NCI-H69 (cell line): ENCODE measurements around the gene KRCC1.
"Not testable (repeated sequence)": the region's sequence is repeated elsewhere in the genome, so short reads cannot be mapped to it uniquely, and the experiment has no call there.

Source experiments
- DNase-seq: peaks from one replicate; lab custom pipeline; 2025; lab: John Stamatoyannopoulos, UW

The KRCC1 gene

DNA sequence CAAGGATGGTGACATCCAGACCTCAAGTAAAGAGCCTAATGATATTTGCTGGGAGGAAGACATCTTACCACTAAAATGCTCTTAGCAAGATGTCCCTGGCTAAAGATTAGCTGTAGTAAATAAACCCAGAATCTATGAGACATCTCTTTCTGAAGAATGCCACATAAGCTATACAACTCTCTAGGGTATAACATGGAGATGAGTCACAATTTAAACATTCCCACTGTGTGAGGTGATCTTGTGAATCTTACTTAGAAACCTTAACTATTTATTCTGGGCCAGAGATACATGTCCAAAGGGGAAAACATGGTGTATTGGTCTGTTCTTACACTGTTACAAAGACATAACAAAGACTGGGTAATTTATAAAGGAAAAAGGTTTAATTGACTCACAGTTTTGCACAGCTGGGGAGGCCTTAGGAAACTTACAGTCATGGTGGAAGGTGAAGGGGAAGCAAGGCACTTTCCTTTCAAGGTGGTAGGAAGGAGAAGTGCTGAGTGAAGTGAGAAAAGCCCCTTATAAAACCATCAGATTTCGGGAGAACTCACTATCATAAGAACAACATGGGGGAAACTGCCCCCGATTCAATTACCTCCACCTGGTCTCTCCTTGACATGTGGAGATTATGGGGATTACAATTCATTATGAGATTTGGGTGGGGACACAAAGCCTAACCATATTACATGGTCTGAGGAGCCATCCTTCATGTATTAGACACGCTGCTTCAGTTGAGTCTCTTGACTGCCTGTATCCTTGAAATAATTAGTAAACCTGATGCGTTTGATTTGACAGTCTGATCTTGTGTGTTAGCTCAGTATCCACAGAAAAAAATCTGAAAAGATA, 17.1 kb downstream of the KRCC1 start:
- peak; percentile 4 for DNase-seq

GRCh38 chr2:88036606-88037005, 19.0 kb downstream of the KRCC1 start:
- no peak for DNase-seq

- DNase-seq: no peak
Observed at GRCh38 chr2:88036182-88036581, 19.4 kb downstream of the KRCC1 start.

- DNase-seq: no peak
Observed at GRCh38 chr2:88032070-88032702, 23.4 kb downstream of the KRCC1 start.

- no peak for DNase-seq
Observed at GRCh38 chr2:88028931-88029330, 26.7 kb downstream of the KRCC1 start.

- no peak for DNase-seq
Observed at GRCh38 chr2:88027697-88028389, 27.7 kb downstream of the KRCC1 start.

DNA sequence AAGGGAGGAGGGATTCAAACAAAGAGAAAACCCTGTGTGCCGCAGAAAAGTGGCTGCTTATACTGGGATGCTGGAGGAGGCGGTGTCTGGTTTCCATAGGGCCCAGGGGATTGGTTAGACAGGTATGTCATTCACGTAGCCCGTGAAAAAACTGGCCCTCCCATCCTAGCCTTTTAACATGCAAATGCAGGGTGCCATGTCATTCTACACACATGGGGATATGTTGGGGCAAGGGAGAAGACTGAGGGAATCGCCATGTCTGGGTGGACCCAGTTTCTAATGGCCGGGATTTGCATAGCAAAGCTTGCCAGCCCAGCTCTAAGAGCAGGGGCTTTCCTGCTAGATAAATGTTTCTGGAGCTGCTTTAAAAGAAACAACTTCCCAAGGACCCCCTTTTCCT, 31.1 kb downstream of the KRCC1 start:
- no peak for DNase-seq

DNA sequence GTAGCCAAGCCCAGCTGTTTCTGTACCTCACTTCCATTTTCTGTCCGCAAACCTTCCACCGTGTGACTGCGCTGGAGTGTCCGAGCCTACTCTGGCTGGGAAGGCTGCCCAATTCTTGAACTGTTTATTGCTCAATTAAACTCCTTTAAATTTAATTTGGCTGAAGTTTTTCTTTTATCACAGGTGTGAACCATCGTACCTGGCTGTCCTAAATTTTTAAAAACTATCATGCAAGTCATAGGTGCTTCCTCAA, 33.0 kb downstream of the KRCC1 start:
- no peak for DNase-seq

DNA sequence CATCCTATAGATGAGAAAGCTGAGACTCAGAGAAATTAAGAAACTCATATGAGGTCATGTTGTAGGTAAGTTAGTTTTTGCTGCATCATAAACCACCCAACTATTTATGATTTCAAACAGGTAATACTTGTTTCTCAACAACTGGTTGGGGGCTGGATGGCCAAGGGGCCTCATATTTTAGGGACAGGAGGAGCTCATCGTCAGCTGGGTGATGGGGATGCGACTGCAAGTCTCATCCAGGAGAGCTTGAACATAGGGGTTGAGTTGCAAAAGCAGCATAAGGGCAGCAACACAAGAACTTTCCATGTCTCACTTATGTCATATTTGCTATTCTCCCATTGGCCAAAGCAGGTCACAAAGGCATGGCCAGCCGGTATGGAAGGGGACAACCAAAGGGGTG, 35.6 kb downstream of the KRCC1 start:
- no peak for DNase-seq

GRCh38 chr2:88018909-88019308, 36.7 kb downstream of the KRCC1 start:
- DNase-seq: no peak

DNA sequence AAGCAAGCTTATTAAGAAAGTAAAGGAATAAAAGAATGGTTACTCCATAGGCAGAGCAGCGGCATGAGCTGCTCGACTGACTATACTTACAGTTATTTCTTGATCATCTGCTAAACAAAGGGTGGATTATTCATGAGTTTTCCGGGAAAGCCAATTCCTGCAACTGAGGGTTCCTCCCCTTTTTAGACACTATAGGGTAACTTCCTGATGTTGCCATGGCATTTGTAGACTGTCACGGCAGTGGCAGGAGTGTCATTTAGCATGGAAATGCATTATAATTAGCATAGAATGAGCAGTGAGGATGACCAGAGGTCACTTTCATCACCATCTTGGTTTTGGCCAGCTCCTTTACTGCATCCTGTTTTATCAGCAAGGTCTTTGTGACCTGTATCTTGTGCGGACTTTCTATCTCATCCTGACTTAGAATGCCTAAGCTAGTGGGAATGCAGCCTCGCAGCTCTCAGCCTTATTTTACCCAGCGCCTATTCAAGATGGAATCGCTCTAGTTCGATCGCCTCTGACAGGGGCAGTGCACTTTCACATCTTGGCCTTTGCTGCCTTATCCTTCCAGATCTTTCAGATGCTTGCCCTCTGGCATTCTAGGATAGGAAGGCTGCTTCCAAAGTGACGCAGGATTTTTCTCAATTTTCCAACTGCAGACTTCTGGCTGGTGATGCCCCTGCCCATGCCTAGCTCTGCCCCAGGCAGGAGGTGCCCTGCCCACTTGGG, 37.3 kb downstream of the KRCC1 start:
- DNase-seq: not testable (repeated sequence)

DNA sequence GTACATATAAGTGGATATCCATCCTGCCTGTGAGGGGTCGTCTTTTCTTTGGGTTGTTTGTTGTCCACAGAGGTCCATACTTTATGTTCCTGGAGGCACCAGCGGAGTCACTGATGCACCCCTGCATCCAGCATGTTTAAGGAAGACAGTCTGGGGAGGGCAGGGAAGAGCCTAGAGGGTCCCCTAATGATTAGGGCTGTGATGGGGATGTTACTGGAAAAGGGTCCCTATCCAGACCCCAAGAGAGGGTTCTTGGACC, 37.9 kb downstream of the KRCC1 start:
- DNase-seq: not testable (repeated sequence)

GRCh38 chr2:88016960-88017779, 38.4 kb downstream of the KRCC1 start:
- peak; percentile 74 for DNase-seq

- peak; percentile 74 for DNase-seq
Observed at GRCh38 chr2:88016086-88016959, 39.3 kb downstream of the KRCC1 start, which contains the start of gene RNU2-63P. Gene RNU2-63P, minus strand, starts transcription at chr2:88016547.

GRCh38 chr2:88011011-88011410, 44.6 kb downstream of the KRCC1 start:
- DNase-seq: no peak

- DNase-seq: no peak
Observed at GRCh38 chr2:88010136-88010535, 45.4 kb downstream of the KRCC1 start.

- DNase-seq: no peak
Observed at GRCh38 chr2:88006912-88007439, 48.6 kb downstream of the KRCC1 start.

DNA sequence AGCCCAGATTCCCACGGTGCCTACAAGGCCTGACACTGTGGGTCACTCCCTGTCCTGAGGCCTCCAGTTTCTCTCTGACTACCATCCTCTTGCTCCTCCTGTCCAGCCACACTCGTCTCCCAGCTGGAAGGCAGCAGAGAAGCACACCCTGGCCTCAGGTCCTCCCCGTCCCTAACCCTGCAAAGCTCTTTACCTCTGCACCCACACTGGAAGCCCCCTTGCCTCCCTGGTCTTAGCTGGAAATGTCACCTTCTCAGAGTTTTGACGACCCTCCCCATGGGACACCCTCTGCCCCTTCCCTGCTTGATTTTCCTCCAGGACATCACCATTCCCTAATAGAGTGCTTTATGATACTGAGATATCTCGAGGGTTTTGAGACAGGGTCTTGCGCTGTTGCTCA, 49.8 kb downstream of the KRCC1 start:
- no peak for DNase-seq

DNA sequence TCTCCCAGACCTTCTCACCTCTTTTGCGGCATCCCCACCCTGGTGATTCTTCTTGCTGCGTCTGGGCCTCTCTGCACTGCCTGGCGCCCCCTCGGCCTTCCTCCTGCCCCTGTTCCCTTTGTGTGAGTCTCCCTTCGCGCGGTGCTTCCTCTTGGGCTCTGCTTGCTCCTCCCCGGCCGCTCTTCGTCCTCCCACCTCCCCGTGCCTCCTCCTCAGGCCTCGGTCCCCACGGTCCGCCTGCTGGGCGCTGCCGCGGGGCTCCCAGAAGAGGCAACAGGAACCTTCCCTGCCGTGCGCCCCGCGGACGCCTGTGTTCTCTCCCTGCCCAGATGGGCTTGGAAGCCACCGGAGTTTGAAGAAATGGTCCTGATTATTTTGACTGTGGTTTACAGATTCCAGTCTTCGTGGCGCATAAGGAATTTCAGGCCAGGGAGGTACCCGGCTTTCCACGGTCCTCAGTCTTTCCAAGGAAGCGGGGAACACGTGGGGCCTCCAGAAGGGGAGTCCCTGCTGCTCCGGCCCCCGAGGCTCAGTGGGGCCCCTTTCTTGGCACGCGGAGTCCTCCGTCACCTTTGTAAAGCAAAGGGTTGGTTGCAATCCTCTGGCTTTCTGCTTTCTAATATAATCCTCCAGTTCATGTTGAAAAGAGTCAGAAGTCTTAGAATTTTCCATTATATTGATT, 52.4 kb downstream of the KRCC1 start:
- no peak for DNase-seq

DNA sequence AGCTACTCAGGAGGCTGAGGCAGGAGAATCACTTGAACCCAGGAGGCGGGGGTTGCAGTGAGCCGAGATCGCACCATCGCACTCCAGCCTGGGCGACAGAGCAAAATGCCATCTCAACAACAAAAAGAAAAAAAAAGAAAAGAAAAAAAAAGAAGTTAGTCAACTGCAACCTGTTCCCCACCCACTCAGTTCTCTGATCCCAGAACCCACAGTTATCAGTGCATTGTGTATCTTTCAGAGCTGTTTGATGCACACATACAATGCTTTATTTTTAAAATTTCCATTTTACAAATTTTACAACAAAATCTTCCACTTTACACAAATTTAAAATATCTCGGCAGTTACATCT, 53.2 kb downstream of the KRCC1 start:
- no peak for DNase-seq
